Panc1 (cell line): ENCODE results near the gene INMT. TPM values are rescaled to one million over a fixed set of nuclear protein-coding genes. Genes with fewer than 3 reads are reported as not detected.

Source experiments
- ATAC-seq: fragments of 200-7000 bp; cut with Tn5 transposase; 2 replicates; pipeline ENCODE4 v1.9.1; 2020; ENCODE audit warnings: mild to moderate bottlenecking, moderate library complexity
- BruUV-seq: library from RNA; stranded (reverse); fragments of 400-500 nt; replicated peaks from 2 replicates; lab custom pipeline; 2021; lab: Mats Ljungman, UMichigan
- CTCF ChIA-PET: fragments of 300-600 bp; sonication (Branson Sonifier 250); formaldehyde crosslinking; loops from one replicate; lab custom pipeline; 2022; ENCODE audit warnings: antibody characterized with exemption; lab: Charles Lee
- POLR2A ChIA-PET: fragments of 300-600 bp; sonication (Branson Sonifier 250); formaldehyde crosslinking; loops from one replicate; lab custom pipeline; 2022; ENCODE audit warnings: antibody characterized with exemption; lab: Charles Lee
- DNase-seq: peaks from one replicate; pipeline ENCODE4 v3.0.0-alpha.2; 2010; ENCODE audit warnings: low read depth, low spot score
- H3K27ac ChIP-seq: 2 replicates; pipeline ENCODE4 v1.5.1; 2011; ENCODE audit warnings: mild to moderate bottlenecking, low read length, inconsistent platforms
- H3K27me3 ChIP-seq: fragments of 200-500 bp; sonication (Bioruptor generic); 2 replicates; pipeline ENCODE4 v1.6.0; 2014; ENCODE audit warnings: low read length, inconsistent platforms; ENCODE audit not compliant: control insufficient read depth, insufficient read depth
- H3K36me3 ChIP-seq: fragments of 200-500 bp; sonication (Bioruptor generic); 2 replicates; pipeline ENCODE4 v1.5.1; 2014; ENCODE audit warnings: inconsistent platforms, mild to moderate bottlenecking, low read length, moderate library complexity; ENCODE audit not compliant: control insufficient read depth, insufficient read depth
- H3K4me1 ChIP-seq: 2 replicates; pipeline ENCODE4 v1.5.1; 2011; ENCODE audit warnings: inconsistent platforms, mild to moderate bottlenecking, low read length, moderate library complexity; ENCODE audit not compliant: control insufficient read depth, insufficient read depth
- H3K4me3 ChIP-seq, 2 experiments: 2 replicates each; pipeline ENCODE4 v1.5.1; 2011 to 2012; ENCODE audit warnings: low read depth in 2 of 2, low read length in 2 of 2, mild to moderate bottlenecking in 2 of 2, inconsistent platforms in 1 of 2, moderate library complexity in 1 of 2
- H3K9me3 ChIP-seq: fragments of 200-500 bp; sonication (Bioruptor generic); 2 replicates; pipeline ENCODE4 v1.5.1; 2014; ENCODE audit warnings: low read depth, mild to moderate bottlenecking, inconsistent platforms, low read length, moderate library complexity; ENCODE audit not compliant: control insufficient read depth, insufficient read depth
- POLR2AphosphoS5 ChIP-seq: IDR thresholded peaks from 2 replicates; pipeline ENCODE4 v1.6.1; 2012; ENCODE audit warnings: mild to moderate bottlenecking, low read depth, low read length, moderate library complexity
- SIN3A ChIP-seq: IDR thresholded peaks from 2 replicates; pipeline ENCODE4 v1.6.1; 2012; ENCODE audit warnings: low read depth, mild to moderate bottlenecking, low read length, moderate library complexity, borderline replicate concordance; ENCODE audit not compliant: insufficient read depth
- TCF7L2 ChIP-seq: IDR thresholded peaks from 2 replicates; pipeline ENCODE4 v1.6.1; 2011; ENCODE audit warnings: mild to moderate bottlenecking, low read depth, low read length, inconsistent platforms
- in situ Hi-C: cut with HindIII; loops from 2 replicates; pipeline ENCODE4 v1.10.0; 2016; ENCODE audit warnings: low sequenced_read_pairs, low pct_unique_long_range_greater_than_20kb
- intact Hi-C: fragments of 100-400 bp; cut with micrococcal nuclease; formaldehyde crosslinking; loops from one replicate; pipeline ENCODE4 v1.10.0; 2022; ENCODE audit not compliant: unreplicated experiment
- total RNA-seq: library from RNA; stranded (reverse); gene quantifications from one replicate; pipeline ENCODE4 v1.2.1, GENCODE V29; 2021; ENCODE audit not compliant: unreplicated experiment
- TF ChIP-seq, protein P1 (sequence below): fragments of 450-650 bp; IDR thresholded peaks from 2 replicates; pipeline ENCODE4 v1.5.1; 2017; ENCODE audit warnings: mild to moderate bottlenecking
- TF ChIP-seq, protein P2 (sequence below), 2 experiments: IDR thresholded peaks; 2 replicates each; pipeline ENCODE4 v1.6.1; 2011 to 2012; ENCODE audit warnings: low read depth in 2 of 2, control low read depth in 1 of 2, low read length in 1 of 2, mild to moderate bottlenecking in 1 of 2, moderate library complexity in 1 of 2; ENCODE audit not compliant: insufficient read depth in 1 of 2

INMT gene
- total RNA-seq, 1 experiment from 2014 or later, result 0.13 TPM

DNA sequence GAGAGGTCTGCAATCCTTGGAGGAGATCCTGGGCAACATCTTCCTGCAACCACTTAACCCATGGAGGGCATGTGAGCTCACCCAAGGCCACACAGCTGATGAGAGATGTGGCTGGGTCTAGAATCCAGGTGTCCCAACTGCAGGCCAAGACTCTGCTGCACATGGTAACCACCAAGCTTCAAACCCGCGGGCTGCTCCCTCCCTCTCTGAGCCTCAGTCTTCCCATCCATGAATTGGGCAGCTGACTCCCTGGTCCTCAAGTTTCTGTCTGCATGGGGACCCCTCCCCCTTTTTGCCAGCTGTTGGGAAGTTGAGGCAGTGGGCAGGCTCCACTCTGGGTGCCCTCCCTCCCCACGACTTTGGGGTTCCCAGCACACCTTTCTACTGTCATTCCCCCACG is 20.9 kb upstream of the INMT start:
- POLR2A ChIA-PET, result no interaction called here
- H3K27me3 ChIP-seq, result peaks cover 10% of the 10 kb centered on the region
- DNase-seq, result no peak

DNA sequence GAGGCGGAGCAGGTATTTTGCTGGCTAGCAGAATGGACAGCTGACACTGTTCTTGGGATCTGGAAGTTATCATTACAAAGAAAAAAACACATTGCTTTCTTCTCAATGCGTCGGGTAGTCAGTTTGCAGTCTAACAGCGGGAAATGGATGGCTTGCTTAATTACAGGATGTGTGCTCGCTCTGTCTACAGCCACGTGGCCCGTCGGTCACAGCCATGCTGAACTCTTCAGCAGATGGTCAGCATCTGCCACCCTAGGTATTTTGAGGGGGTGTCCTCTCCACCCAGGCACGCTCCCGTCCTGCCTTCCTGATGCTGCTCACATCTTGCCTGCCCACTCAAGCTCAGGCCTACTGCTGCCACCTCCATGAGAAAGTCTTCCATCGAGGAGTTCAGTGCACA is 20.4 kb upstream of the INMT start:
- intact Hi-C loops (loop anchor here (10.0 kb wide), 1 partner anchor 57 kb away; no protein-coding TSS in a partner anchor), in situ Hi-C loops (no loop called here)
- Histone ChIP-seq H3K36me3 (no peaks in the 10 kb centered on the region), H3K27me3 (peaks cover 10% of the 10 kb centered on the region), H3K4me3 (no peak overlapping the region), H3K4me1 (no peaks in the 10 kb centered on the region), H3K27ac (no peak overlapping the region), H3K9me3 (no peaks in the 10 kb centered on the region)
- DNase-seq (no peak), ATAC-seq (no peak)
- ChIA-PET CTCF (no interaction called here), POLR2A (no interaction called here)
- BruUV-seq, result no TSS peak
- TF ChIP-seq, protein P1, sequence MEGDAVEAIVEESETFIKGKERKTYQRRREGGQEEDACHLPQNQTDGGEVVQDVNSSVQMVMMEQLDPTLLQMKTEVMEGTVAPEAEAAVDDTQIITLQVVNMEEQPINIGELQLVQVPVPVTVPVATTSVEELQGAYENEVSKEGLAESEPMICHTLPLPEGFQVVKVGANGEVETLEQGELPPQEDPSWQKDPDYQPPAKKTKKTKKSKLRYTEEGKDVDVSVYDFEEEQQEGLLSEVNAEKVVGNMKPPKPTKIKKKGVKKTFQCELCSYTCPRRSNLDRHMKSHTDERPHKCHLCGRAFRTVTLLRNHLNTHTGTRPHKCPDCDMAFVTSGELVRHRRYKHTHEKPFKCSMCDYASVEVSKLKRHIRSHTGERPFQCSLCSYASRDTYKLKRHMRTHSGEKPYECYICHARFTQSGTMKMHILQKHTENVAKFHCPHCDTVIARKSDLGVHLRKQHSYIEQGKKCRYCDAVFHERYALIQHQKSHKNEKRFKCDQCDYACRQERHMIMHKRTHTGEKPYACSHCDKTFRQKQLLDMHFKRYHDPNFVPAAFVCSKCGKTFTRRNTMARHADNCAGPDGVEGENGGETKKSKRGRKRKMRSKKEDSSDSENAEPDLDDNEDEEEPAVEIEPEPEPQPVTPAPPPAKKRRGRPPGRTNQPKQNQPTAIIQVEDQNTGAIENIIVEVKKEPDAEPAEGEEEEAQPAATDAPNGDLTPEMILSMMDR, result no peak
- TF ChIP-seq TCF7L2 (no peak), SIN3A (no peak), POLR2AphosphoS5 (no peak)
- TF ChIP-seq, protein P2, sequence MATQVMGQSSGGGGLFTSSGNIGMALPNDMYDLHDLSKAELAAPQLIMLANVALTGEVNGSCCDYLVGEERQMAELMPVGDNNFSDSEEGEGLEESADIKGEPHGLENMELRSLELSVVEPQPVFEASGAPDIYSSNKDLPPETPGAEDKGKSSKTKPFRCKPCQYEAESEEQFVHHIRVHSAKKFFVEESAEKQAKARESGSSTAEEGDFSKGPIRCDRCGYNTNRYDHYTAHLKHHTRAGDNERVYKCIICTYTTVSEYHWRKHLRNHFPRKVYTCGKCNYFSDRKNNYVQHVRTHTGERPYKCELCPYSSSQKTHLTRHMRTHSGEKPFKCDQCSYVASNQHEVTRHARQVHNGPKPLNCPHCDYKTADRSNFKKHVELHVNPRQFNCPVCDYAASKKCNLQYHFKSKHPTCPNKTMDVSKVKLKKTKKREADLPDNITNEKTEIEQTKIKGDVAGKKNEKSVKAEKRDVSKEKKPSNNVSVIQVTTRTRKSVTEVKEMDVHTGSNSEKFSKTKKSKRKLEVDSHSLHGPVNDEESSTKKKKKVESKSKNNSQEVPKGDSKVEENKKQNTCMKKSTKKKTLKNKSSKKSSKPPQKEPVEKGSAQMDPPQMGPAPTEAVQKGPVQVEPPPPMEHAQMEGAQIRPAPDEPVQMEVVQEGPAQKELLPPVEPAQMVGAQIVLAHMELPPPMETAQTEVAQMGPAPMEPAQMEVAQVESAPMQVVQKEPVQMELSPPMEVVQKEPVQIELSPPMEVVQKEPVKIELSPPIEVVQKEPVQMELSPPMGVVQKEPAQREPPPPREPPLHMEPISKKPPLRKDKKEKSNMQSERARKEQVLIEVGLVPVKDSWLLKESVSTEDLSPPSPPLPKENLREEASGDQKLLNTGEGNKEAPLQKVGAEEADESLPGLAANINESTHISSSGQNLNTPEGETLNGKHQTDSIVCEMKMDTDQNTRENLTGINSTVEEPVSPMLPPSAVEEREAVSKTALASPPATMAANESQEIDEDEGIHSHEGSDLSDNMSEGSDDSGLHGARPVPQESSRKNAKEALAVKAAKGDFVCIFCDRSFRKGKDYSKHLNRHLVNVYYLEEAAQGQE (IDR thresholded peaks at IDR 0.05; ENCODE audit: insufficient read depth in 1 of 2, low read depth in 2 of 2, low read length in 1 of 2), result no peak

More for the DNA sequence above, 20.9 kb upstream of the INMT start:
- Histone ChIP-seq H3K36me3 (no peaks in the 10 kb centered on the region), H3K27ac (no peak overlapping the region), H3K4me1 (no peaks in the 10 kb centered on the region), H3K4me3 (no peak overlapping the region), H3K9me3 (no peaks in the 10 kb centered on the region)
- BruUV-seq, result no TSS peak
- ATAC-seq, result no peak
- CTCF ChIA-PET, result no interaction called here
- no peak for TF ChIP-seq TCF7L2
- no peak for TF ChIP-seq SIN3A
- TF ChIP-seq POLR2AphosphoS5, result no peak
- TF ChIP-seq, protein P1, result no peak
- intact Hi-C loops (loop anchor here (10.0 kb wide), 1 partner anchor 56 kb away; no protein-coding TSS in a partner anchor), in situ Hi-C loops (no loop called here)
